ENCODE results near the gene CAMTA1. TPM values are rescaled to one million over a fixed set of nuclear protein-coding genes. Genes with fewer than 3 reads are reported as not detected.

The CAMTA1 gene
- total RNA-seq, 1 experiment from 2014 or later, result 82.2 TPM

DNA sequence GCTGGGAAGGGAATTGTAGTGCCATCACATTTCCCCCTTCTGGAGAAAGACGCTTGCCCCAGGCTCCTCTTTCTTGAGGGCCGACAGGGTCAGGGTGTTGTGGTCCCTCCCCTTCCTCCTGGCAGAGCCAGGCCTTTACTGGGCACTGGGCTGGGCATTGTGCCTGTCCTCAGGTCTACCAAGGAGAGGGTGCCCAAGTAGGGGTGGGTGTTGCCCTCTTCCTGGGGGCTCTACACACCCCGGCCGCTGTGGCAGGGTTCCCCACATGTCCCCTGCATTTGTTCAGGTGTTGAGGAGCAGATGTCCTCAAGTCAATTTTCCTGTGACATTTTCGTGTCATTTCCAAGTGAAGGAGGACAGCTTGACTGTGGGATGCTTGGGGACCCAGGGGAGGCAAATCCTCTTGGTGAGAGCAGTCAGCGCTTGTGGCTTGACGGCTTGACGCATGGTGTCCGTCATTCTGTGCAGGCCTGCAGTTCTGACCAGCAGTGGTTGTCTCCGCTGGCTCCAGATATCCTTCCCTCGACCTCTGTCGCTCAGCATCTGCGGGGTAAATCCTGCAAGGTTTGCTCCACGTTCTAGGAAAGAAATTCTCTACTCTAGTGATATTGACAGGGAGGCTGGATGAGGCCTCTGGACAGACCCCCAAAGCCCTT, 804.0 kb downstream of the CAMTA1 start:
- Histone ChIP-seq H3K36me3 (ENCODE audit: control insufficient read depth, insufficient read depth, low read length) (no peaks in the 10 kb centered on the region), H3K9me3 (ENCODE audit: control insufficient read depth, insufficient read depth, low read depth, low read length) (no peaks in the 10 kb centered on the region), H3K27ac (ENCODE audit: low read length) (no peak overlapping the region), H3K4me1 (ENCODE audit: control insufficient read depth, insufficient read depth, low read length) (no peaks in the 10 kb centered on the region), H3K27me3 (ENCODE audit: control insufficient read depth, insufficient read depth, low read length) (no peaks in the 10 kb centered on the region), H3K4me3 (ENCODE audit: low read depth in 2 of 2, low read length in 2 of 2) (no peak overlapping the region)
- in situ Hi-C loops (cut with HindIII; ENCODE audit: low pct_unique_long_range_greater_than_20kb, low sequenced_read_pairs) (no loop called here), intact Hi-C loops (cut with micrococcal nuclease; ENCODE audit: unreplicated experiment) (no loop called here)
- CTCF ChIA-PET, result interaction anchor here (0.6 kb wide), 1 partner anchor 58 kb away, joined by 3 read pairs; no protein-coding TSS in a partner anchor
- POLR2A ChIA-PET, result no interaction called here
- TF ChIP-seq, protein P1, sequence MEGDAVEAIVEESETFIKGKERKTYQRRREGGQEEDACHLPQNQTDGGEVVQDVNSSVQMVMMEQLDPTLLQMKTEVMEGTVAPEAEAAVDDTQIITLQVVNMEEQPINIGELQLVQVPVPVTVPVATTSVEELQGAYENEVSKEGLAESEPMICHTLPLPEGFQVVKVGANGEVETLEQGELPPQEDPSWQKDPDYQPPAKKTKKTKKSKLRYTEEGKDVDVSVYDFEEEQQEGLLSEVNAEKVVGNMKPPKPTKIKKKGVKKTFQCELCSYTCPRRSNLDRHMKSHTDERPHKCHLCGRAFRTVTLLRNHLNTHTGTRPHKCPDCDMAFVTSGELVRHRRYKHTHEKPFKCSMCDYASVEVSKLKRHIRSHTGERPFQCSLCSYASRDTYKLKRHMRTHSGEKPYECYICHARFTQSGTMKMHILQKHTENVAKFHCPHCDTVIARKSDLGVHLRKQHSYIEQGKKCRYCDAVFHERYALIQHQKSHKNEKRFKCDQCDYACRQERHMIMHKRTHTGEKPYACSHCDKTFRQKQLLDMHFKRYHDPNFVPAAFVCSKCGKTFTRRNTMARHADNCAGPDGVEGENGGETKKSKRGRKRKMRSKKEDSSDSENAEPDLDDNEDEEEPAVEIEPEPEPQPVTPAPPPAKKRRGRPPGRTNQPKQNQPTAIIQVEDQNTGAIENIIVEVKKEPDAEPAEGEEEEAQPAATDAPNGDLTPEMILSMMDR (IDR thresholded peaks at IDR 0.05), result no peak
- no TSS peak for BruUV-seq (replicated peaks)
- DNase-seq (ENCODE audit: low read depth, low spot score), result no peak
- no peak for ATAC-seq

- Histone ChIP-seq H3K4me1 (ENCODE audit: control insufficient read depth, insufficient read depth, low read length) (no peaks in the 10 kb centered on the region), H3K4me3 (ENCODE audit: low read depth in 2 of 2, low read length in 2 of 2) (no peak overlapping the region), H3K27me3 (ENCODE audit: control insufficient read depth, insufficient read depth, low read length) (no peaks in the 10 kb centered on the region), H3K36me3 (ENCODE audit: control insufficient read depth, insufficient read depth, low read length) (no peaks in the 10 kb centered on the region), H3K9me3 (ENCODE audit: control insufficient read depth, insufficient read depth, low read depth, low read length) (no peaks in the 10 kb centered on the region), H3K27ac (ENCODE audit: low read length) (no peak overlapping the region)
- CTCF ChIA-PET, result interaction anchor here (0.6 kb wide), 1 partner anchor 58 kb away, joined by 3 read pairs; no protein-coding TSS in a partner anchor
- POLR2A ChIA-PET, result no interaction called here
- TF ChIP-seq, protein P2, sequence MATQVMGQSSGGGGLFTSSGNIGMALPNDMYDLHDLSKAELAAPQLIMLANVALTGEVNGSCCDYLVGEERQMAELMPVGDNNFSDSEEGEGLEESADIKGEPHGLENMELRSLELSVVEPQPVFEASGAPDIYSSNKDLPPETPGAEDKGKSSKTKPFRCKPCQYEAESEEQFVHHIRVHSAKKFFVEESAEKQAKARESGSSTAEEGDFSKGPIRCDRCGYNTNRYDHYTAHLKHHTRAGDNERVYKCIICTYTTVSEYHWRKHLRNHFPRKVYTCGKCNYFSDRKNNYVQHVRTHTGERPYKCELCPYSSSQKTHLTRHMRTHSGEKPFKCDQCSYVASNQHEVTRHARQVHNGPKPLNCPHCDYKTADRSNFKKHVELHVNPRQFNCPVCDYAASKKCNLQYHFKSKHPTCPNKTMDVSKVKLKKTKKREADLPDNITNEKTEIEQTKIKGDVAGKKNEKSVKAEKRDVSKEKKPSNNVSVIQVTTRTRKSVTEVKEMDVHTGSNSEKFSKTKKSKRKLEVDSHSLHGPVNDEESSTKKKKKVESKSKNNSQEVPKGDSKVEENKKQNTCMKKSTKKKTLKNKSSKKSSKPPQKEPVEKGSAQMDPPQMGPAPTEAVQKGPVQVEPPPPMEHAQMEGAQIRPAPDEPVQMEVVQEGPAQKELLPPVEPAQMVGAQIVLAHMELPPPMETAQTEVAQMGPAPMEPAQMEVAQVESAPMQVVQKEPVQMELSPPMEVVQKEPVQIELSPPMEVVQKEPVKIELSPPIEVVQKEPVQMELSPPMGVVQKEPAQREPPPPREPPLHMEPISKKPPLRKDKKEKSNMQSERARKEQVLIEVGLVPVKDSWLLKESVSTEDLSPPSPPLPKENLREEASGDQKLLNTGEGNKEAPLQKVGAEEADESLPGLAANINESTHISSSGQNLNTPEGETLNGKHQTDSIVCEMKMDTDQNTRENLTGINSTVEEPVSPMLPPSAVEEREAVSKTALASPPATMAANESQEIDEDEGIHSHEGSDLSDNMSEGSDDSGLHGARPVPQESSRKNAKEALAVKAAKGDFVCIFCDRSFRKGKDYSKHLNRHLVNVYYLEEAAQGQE (IDR thresholded peaks at IDR 0.05; ENCODE audit: insufficient read depth in 1 of 2, low read depth in 2 of 2, low read length in 1 of 2), result no peak
- TF ChIP-seq TCF7L2 (IDR thresholded peaks at IDR 0.05; ENCODE audit: low read depth, low read length), result no peak
- no peak for TF ChIP-seq SIN3A (IDR thresholded peaks at IDR 0.05; ENCODE audit: borderline replicate concordance, insufficient read depth, low read depth, low read length)
- TF ChIP-seq POLR2AphosphoS5 (IDR thresholded peaks at IDR 0.05; ENCODE audit: low read depth, low read length), result no peak
- TF ChIP-seq, protein P1 (IDR thresholded peaks at IDR 0.05), result no peak
- no peak for ATAC-seq
- in situ Hi-C loops (cut with HindIII; ENCODE audit: low pct_unique_long_range_greater_than_20kb, low sequenced_read_pairs) (no loop called here), intact Hi-C loops (cut with micrococcal nuclease; ENCODE audit: unreplicated experiment) (no loop called here)
- BruUV-seq (replicated peaks), result no TSS peak
- DNase-seq (ENCODE audit: low read depth, low spot score), result no peak
Observed at GRCh38 chr1:7589774-7590425, 804.6 kb downstream of the CAMTA1 start.
